Neural cell (in vitro differentiated cells): ENCODE results near the gene EXOC6B.

Source experiments
- CTCF ChIP-seq: fragments of 450-650 bp; IDR thresholded peaks from 2 replicates; pipeline ENCODE4 v1.5.1; 2014; ENCODE audit warnings: antibody characterized with exemption, mild to moderate bottlenecking, moderate library complexity; ENCODE audit not compliant: poor library complexity, severe bottlenecking
- RAD21 ChIP-seq: fragments of 450-650 bp; conservative IDR thresholded peaks from 2 replicates; pipeline ENCODE4 v1.6.1; 2014; ENCODE audit warnings: antibody characterized with exemption, mild to moderate bottlenecking, moderate library complexity

GRCh38 chr2:72131916-72132841 is 693.7 kb downstream of the EXOC6B start:
- TF ChIP-seq CTCF = no peak
- no peak for TF ChIP-seq RAD21
